Transverse colon (tissue), 4 donors: ENCODE measurements around the gene GSX2. TPM values are rescaled to one million over a fixed set of nuclear protein-coding genes. Genes with fewer than 3 reads are reported as not detected.
A peak's percentile ranks its signal among the peaks of the same experiment; 100 is the strongest.

Source experiments
- DNase-seq: peaks from one replicate; pipeline ENCODE4 v3.0.0-alpha.2; 2019
- H3K27ac ChIP-seq, 4 donors: fragments of 200-600 bp; sonication (generic); 2 replicates each; pipeline ENCODE4 v1.5.1; 2016 to 2018; ENCODE audit warnings: inconsistent platforms in 4 of 4
- H3K27me3 ChIP-seq: fragments of 200-600 bp; sonication (generic); 2 replicates; pipeline ENCODE4 v1.5.1; 2017; ENCODE audit warnings: inconsistent platforms
- H3K36me3 ChIP-seq, 4 donors: fragments of 200-600 bp; sonication (generic); 2 replicates each; pipeline ENCODE4 v1.5.1; 2017 to 2019; ENCODE audit warnings: inconsistent platforms in 4 of 4
- H3K4me1 ChIP-seq, 4 donors: fragments of 200-600 bp; sonication (generic); 2 replicates each; pipeline ENCODE4 v1.5.1; 2017 to 2020; ENCODE audit warnings: inconsistent platforms in 4 of 4
- H3K4me3 ChIP-seq, 4 donors: fragments of 200-600 bp; sonication (generic); 1 replicate in 1 of 4; 2 replicates in 3 of 4; pipeline versions ENCODE4 v1.5.1 to v1.6.1; 2017 to 2019; ENCODE audit warnings: inconsistent platforms in 4 of 4
- H3K9me3 ChIP-seq, 2 donors: fragments of 200-600 bp; sonication (generic); 2 replicates each; pipeline ENCODE4 v1.5.1; 2017 to 2019; ENCODE audit warnings: inconsistent platforms in 2 of 2
- CTCF ChIP-seq, 5 experiments: fragments of 200-600 bp in 3 of 5; fragments of 450-650 bp in 2 of 5; sonication (generic) in 3 of 5; IDR thresholded peaks; 1 replicate in 2 of 5; 2 replicates in 3 of 5; pipeline ENCODE4 v1.5.1; 2016 to 2017; ENCODE audit warnings: antibody characterized with exemption in 5 of 5, inconsistent platforms in 3 of 5, mild to moderate bottlenecking in 2 of 5, moderate library complexity in 1 of 5
- EP300 ChIP-seq: sonication (generic); formaldehyde crosslinking; IDR thresholded peaks from one replicate; pipeline ENCODE4 v1.6.1; 2017; ENCODE audit warnings: antibody characterized with exemption, low read depth
- POLR2A ChIP-seq: fragments of 450-650 bp; IDR thresholded peaks from one replicate; pipeline ENCODE4 v1.6.1; 2016; ENCODE audit warnings: antibody characterized with exemption, mild to moderate bottlenecking, moderate library complexity
- POLR2AphosphoS5 ChIP-seq, 3 donors: sonication (generic); formaldehyde crosslinking; IDR thresholded peaks; one replicate each; pipeline ENCODE4 v1.6.1; 2016; ENCODE audit warnings: antibody characterized with exemption in 3 of 3
- WGBS, 2 donors: methylation state at CpG; one replicate each; pipeline ENCODE4 v1.1.5; 2018; ENCODE audit warnings: low coverage in 1 of 2; 5-methylcytosine and 5-hydroxymethylcytosine counted together
- in situ Hi-C, 4 donors: fragments of 200-750 bp; cut with MboI; loops; one replicate each; pipeline versions ENCODE4 v1.15.0 to v1.15.1; 2017; ENCODE audit warnings: low sequenced_read_pairs in 3 of 4, low pct_ligation_motif_present in 1 of 4, low pct_unique_long_range_greater_than_20kb in 1 of 4
- intact Hi-C: fragments of 100-400 bp; cut with DNase I; formaldehyde crosslinking; loops from one replicate; pipeline ENCODE4 v1.15.1; 2023; ENCODE audit warnings: low total_unique reads
- total RNA-seq, 4 donors: library from RNA; depleted of rRNA; stranded (reverse); fragments of >200 nt; gene quantifications; one replicate each; pipeline ENCODE4 v1.1.0, GENCODE V29; 2016

Gene GSX2
- total RNA-seq, 4 donors from 2014 or later = not detected

- no peaks in the 10 kb centered on the region for H3K36me3 ChIP-seq
- no peaks in the 10 kb centered on the region for H3K9me3 ChIP-seq
- no peak for DNase-seq
- TF ChIP-seq POLR2AphosphoS5 (IDR thresholded peaks at IDR 0.05) (no peak), POLR2A (no peak), CTCF (IDR thresholded peaks at IDR 0.05) (no peak), EP300 (no peak)
- H3K27ac ChIP-seq = no peak overlapping the region
- peaks cover 0 to 9% (median 3%) of the 10 kb centered on the region in 4 donors for H3K4me1 ChIP-seq
- intact Hi-C loops (no loop called here), in situ Hi-C loops (no loop called here)
- H3K4me3 ChIP-seq = no peak overlapping the region
- WGBS, 2 donors = 71% methylated on average over 1 of the region's 1 CpG; no CpG with 5 or more reads in 1 of the 2 donors
- H3K27me3 ChIP-seq = peaks cover 23% of the 10 kb centered on the region
Measured at GRCh38 chr4:54140287-54140686, 40.3 kb downstream of the GSX2 start.

- Histone ChIP-seq H3K4me3 (no peak overlapping the region), H3K36me3 (no peaks in the 10 kb centered on the region), H3K27ac (no peak overlapping the region), H3K27me3 (peaks cover 48% of the 10 kb centered on the region), H3K9me3 (no peaks in the 10 kb centered on the region), H3K4me1 (peaks cover 0 to 15% (median 3%) of the 10 kb centered on the region in 4 donors)
- no peak for DNase-seq
- intact Hi-C loops = no loop called here
- in situ Hi-C loops = no loop called here
- TF ChIP-seq POLR2AphosphoS5 (IDR thresholded peaks at IDR 0.05) (no peak), CTCF (IDR thresholded peaks at IDR 0.05) (no peak), POLR2A (no peak), EP300 (no peak)
- WGBS, 2 donors = 39 to 60% methylated on average over 1 to 2 of the region's 2 CpGs
Measured at GRCh38 chr4:54144199-54144598, 44.2 kb downstream of the GSX2 start.

GRCh38 chr4:54144661-54145171 is 44.8 kb downstream of the GSX2 start:
- intact Hi-C loops (no loop called here), in situ Hi-C loops (no loop called here)
- Histone ChIP-seq H3K27ac (no peak overlapping the region), H3K4me3 (no peak overlapping the region), H3K9me3 (no peaks in the 10 kb centered on the region), H3K27me3 (peaks cover 52% of the 10 kb centered on the region), H3K4me1 (peaks cover 0 to 15% (median 3%) of the 10 kb centered on the region in 4 donors), H3K36me3 (no peaks in the 10 kb centered on the region)
- no peak for TF ChIP-seq EP300
- no peak for TF ChIP-seq POLR2A
- no peak for TF ChIP-seq POLR2AphosphoS5 (IDR thresholded peaks at IDR 0.05)
- TF ChIP-seq CTCF (IDR thresholded peaks at IDR 0.05) = no peak
- peak; percentile 11 for DNase-seq
- 27 to 64% methylated on average over 5 of the region's 5 CpGs for WGBS, 2 donors

- WGBS, 2 donors = 25 to 43% methylated on average over 2 to 4 of the region's 4 CpGs
- H3K27me3 ChIP-seq = peaks cover 61% of the 10 kb centered on the region
- intact Hi-C loops = no loop called here
Measured at GRCh38 chr4:54146139-54146538, 46.2 kb downstream of the GSX2 start.

More at GRCh38 chr4:54146139-54146538, 46.2 kb downstream of the GSX2 start:
- H3K9me3 ChIP-seq = no peaks in the 10 kb centered on the region
- H3K36me3 ChIP-seq = no peaks in the 10 kb centered on the region
- H3K4me3 ChIP-seq = no peak overlapping the region
- peaks cover 0 to 15% (median 3%) of the 10 kb centered on the region in 4 donors for H3K4me1 ChIP-seq
- in situ Hi-C loops = no loop called here
- no peak overlapping the region for H3K27ac ChIP-seq
- TF ChIP-seq POLR2AphosphoS5 (IDR thresholded peaks at IDR 0.05) (no peak), CTCF (IDR thresholded peaks at IDR 0.05) (no peak), EP300 (no peak), POLR2A (no peak)
- DNase-seq = no peak
